Measurements from ENCODE around the gene PCMTD2.
A peak's percentile ranks its signal among the peaks of the same experiment; 100 is the strongest.
"Not testable (repeated sequence)": the region's sequence is repeated elsewhere in the genome, so short reads cannot be mapped to it uniquely, and the experiment has no call there.

Gene PCMTD2

GRCh38 chr20:64285579-64286446, 30.3 kb downstream of the PCMTD2 start:
- H3K4me1 ChIP-seq; H3K27me3 ChIP-seq; H3K9me3 ChIP-seq; H3K4me3 ChIP-seq (ENCODE audit: low read depth, low read length); H3K36me3 ChIP-seq: not testable (repeated sequence)
- peak; percentile 94 for DNase-seq
- TF ChIP-seq, protein P1, sequence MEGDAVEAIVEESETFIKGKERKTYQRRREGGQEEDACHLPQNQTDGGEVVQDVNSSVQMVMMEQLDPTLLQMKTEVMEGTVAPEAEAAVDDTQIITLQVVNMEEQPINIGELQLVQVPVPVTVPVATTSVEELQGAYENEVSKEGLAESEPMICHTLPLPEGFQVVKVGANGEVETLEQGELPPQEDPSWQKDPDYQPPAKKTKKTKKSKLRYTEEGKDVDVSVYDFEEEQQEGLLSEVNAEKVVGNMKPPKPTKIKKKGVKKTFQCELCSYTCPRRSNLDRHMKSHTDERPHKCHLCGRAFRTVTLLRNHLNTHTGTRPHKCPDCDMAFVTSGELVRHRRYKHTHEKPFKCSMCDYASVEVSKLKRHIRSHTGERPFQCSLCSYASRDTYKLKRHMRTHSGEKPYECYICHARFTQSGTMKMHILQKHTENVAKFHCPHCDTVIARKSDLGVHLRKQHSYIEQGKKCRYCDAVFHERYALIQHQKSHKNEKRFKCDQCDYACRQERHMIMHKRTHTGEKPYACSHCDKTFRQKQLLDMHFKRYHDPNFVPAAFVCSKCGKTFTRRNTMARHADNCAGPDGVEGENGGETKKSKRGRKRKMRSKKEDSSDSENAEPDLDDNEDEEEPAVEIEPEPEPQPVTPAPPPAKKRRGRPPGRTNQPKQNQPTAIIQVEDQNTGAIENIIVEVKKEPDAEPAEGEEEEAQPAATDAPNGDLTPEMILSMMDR (IDR thresholded peaks at IDR 0.05; ENCODE audit: low read depth, low read length): peak; percentile 87

- H3K4me3 ChIP-seq (ENCODE audit: low read depth, low read length); DNase-seq; H3K27me3 ChIP-seq; H3K36me3 ChIP-seq; H3K9me3 ChIP-seq; H3K4me1 ChIP-seq: not testable (repeated sequence)
These were observed 31.1 kb downstream of the PCMTD2 start for GRCh38 chr20:64286447-64287263.

DNA sequence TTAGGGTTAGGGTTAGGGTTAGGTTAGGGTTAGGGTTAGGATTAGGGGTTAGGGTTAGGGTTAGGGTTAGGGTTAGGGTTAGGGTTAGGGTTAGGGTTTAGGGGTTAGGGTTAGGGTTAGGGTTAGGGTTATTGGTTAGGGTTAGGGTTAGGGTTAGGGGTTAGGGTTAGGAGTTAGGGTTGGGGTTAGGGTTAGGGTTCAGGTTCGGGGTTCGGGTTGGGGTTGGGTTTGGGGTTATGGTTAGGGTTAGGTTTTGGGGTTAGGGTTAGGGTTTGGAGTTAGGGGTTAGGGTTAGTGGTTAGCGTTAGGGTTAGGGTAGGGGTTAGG, 31.7 kb downstream of the PCMTD2 start:
- not testable (repeated sequence) for H3K27me3 ChIP-seq; H3K36me3 ChIP-seq; H3K4me1 ChIP-seq; H3K4me3 ChIP-seq (ENCODE audit: low read depth, low read length); DNase-seq; H3K9me3 ChIP-seq

DNA sequence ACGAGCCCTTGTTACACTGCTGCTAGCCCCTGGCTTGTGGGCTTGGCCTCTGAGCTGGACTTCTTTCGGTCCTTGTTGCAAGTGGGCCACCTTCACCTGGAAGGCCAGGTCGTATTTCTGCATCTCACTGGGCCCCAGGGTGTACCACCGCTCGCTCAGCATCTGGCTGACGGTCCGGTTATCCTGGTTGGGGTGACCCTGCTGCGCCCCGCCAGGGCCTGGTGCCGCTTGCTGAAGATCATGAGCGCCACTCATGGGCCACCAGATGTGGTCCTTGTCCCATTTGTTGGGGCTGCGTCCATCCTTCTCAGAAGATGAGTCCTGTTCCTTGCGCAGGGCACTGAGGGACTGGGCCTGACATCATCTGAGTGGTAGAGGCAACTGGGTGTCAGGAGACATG, 36.6 kb downstream of the PCMTD2 start:
- not testable (repeated sequence) for H3K36me3 ChIP-seq; H3K27me3 ChIP-seq; DNase-seq; H3K9me3 ChIP-seq; H3K4me1 ChIP-seq; H3K4me3 ChIP-seq (ENCODE audit: low read depth, low read length)

- H3K4me3 ChIP-seq (ENCODE audit: low read depth, low read length); DNase-seq; H3K4me1 ChIP-seq; H3K36me3 ChIP-seq; H3K9me3 ChIP-seq; H3K27me3 ChIP-seq: not testable (repeated sequence)
These were observed 47.5 kb downstream of the PCMTD2 start for GRCh38 chr20:64303086-64303485.

DNA sequence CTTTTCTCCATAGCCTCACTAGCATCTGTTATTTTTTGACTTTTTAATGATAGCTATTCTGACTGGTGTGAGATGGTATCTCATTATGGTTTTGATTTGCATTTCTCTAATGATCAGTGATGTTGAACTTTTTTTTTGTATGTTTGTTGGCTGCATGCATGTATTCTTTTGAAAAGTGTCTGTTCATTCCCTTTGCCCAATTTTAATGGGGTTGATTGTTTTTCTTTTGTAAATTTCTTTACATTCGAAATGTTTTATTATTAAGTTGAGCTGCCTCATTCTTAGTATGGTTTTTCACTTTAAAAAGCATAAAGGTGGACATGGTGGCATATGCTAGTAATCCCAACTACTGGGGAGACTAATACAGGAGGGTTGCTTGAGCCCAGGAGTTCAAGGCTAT, 58.2 kb downstream of the PCMTD2 start:
- H3K4me1 ChIP-seq; DNase-seq; H3K4me3 ChIP-seq (ENCODE audit: low read depth, low read length): not testable (repeated sequence)

DNA sequence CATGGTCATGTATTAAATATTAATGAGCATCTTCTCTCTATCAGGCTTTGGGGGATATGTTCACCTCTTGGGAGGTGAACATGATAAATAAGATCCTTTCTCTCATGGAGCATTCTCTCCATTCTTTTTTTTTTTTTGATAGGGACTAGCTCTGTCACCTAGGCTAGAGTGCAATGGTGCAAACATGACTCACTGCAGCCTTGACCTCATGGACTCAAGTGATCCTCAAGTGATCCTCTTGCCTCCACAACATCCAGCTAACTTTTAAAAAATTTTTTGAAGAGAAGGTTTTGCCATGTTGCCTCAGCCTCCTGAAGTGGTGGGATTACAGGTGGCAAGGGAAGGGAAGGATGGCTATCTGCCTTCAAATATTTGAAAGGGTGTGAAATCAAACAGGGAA, 59.8 kb downstream of the PCMTD2 start:
- H3K9me3 ChIP-seq; H3K27me3 ChIP-seq; H3K4me1 ChIP-seq; DNase-seq; H3K36me3 ChIP-seq; H3K4me3 ChIP-seq (ENCODE audit: low read depth, low read length): not testable (repeated sequence)

More for the DNA sequence above, 58.2 kb downstream of the PCMTD2 start:
- H3K9me3 ChIP-seq, H3K36me3 ChIP-seq, H3K27me3 ChIP-seq: not testable (repeated sequence)

- not testable (repeated sequence) for DNase-seq; H3K4me1 ChIP-seq; H3K4me3 ChIP-seq (ENCODE audit: low read depth, low read length); H3K9me3 ChIP-seq; H3K36me3 ChIP-seq; H3K27me3 ChIP-seq
These were observed 60.3 kb downstream of the PCMTD2 start for GRCh38 chr20:64315884-64316283.

DNA sequence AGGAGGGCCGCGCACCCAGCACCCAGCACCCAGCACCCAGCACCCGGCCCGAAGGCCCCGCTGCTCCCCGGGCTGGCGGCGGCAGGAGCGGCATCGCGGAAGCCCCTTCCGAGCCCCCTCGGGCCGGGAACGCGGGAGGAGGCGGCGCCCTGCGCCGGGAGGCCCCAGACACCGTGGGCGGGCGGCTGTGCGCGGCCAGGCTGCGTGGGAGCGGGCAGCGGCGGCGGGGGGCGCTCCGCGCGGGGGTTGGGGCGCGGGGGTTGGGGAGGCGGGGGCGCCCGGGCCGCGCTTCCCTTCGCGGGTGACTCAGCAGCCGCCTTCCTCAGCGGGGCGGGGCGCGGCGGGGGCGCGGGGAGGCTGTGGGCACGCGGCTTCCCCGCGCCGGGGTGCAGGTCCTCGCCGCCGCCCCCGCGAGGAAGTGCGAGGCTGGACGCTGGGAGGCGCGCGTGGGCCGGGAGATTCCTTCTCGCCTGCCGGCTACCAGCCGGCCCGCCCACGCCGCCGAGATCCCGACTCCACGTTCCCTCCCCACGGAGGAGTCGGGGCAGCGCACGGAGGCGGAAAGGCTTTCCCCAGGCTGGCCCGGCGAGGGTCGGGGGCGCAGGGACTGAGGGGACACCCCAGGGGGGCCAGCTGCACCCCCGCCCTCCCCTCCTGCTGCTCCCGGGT, 61.0 kb downstream of the PCMTD2 start:
- not testable (repeated sequence) for H3K4me3 ChIP-seq (ENCODE audit: low read depth, low read length); H3K4me1 ChIP-seq
- DNase-seq: peak; percentile 37

DNA sequence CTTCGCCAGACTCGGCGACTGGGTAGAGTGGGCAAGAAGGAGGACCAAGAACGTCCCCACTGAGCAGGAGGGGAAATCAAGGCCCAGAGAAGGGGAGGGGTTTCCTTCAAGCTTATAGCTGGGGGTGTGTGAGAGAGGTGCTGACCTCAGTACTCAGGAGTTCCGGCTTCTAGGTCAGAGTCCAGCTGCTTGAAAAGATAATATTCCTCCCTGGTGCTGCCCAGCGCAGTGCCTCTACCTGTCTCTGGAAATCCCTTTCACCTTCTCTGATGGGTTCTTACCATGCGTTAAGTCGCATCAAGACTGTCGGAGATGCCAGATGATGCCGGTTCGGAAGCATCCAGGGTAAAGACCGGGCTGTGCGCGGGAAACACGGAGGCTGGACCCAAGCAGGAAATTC, 61.8 kb downstream of the PCMTD2 start:
- not testable (repeated sequence) for H3K4me1 ChIP-seq, H3K9me3 ChIP-seq

More for the DNA sequence above, 61.0 kb downstream of the PCMTD2 start:
- not testable (repeated sequence) for H3K36me3 ChIP-seq, H3K27me3 ChIP-seq, H3K9me3 ChIP-seq

GRCh38 chr20:64318056-64318455, 62.5 kb downstream of the PCMTD2 start:
- not testable (repeated sequence) for DNase-seq, H3K27me3 ChIP-seq, H3K4me1 ChIP-seq

More for the DNA sequence above, 61.8 kb downstream of the PCMTD2 start:
- H3K27me3 ChIP-seq; DNase-seq; H3K36me3 ChIP-seq; H3K4me3 ChIP-seq (ENCODE audit: low read depth, low read length): not testable (repeated sequence)

DNA sequence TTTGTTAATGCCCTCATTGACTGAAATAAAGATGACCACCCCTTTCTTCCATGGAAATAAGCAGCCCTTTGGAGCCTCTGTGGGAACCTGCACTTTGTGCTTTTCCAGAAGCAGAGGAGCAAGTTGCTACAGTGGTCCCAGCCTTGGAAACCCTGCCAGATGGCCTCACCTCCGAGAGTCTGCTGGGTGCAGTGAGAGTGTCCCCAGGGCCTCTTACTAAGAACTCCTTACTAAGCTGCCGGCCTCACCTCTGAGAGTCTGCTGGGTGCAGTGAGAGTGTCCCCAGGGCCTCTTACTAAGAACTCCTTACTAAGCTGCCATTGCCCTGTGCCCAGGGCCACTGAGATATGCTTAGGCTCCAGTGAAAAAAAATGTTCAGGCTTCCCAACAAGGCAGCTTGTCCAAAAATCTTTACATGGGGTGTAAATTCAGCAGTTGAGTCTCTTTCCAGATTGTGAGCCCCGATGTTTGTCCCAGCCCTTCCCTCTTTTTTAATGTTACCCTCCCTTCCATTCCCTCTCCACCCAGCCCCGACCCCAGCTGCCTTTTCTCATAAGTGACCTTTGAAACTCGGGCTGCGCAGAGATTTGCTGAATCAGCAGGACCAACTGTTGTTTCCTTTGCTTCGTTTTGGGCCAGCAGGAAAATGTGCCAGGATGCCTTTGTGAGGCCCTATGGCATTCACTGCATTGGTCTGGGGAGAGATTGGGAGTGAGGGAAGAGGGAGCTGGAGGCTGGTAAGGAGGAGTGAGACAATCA, 66.7 kb downstream of the PCMTD2 start:
- DNase-seq; H3K9me3 ChIP-seq; H3K4me3 ChIP-seq (ENCODE audit: low read depth, low read length); H3K4me1 ChIP-seq; H3K36me3 ChIP-seq; H3K27me3 ChIP-seq: not testable (repeated sequence)

More at GRCh38 chr20:64318056-64318455, 62.5 kb downstream of the PCMTD2 start:
- not testable (repeated sequence) for H3K9me3 ChIP-seq; H3K4me3 ChIP-seq (ENCODE audit: low read depth, low read length); H3K36me3 ChIP-seq
